Hematopoietic multipotent progenitor cell treated with erythropoietin and hydrocortisone succinate and interleukin-3 and kit ligand, for 15 days (in vitro differentiated cells): Measurements from ENCODE around the gene MUC2.

Source experiments
- DNase-seq: peaks from one replicate; pipeline ENCODE4 v3.0.0-alpha.2; 2015; ENCODE audit warnings: low spot score

Gene MUC2

GRCh38 chr11:1072116-1072820 is 2.4 kb upstream of the MUC2 start:
- DNase-seq = no peak

- no peak for DNase-seq
Measured at GRCh38 chr11:1072821-1073231, 1.8 kb upstream of the MUC2 start.

- no peak for DNase-seq
Measured at GRCh38 chr11:1073261-1073724, 1.4 kb upstream of the MUC2 start.

GRCh38 chr11:1073851-1074243 is 827 bp upstream of the MUC2 start:
- no peak for DNase-seq

- DNase-seq = no peak
Measured at GRCh38 chr11:1075341-1075911, 752 bp downstream of the MUC2 start.

- no peak for DNase-seq
Measured at GRCh38 chr11:1076061-1076665, 1.5 kb downstream of the MUC2 start.

- DNase-seq = no peak
Measured at GRCh38 chr11:1077033-1077416, 2.4 kb downstream of the MUC2 start.

- DNase-seq = no peak
Measured at GRCh38 chr11:1077417-1078119, 2.9 kb downstream of the MUC2 start.

- DNase-seq = no peak
Measured at GRCh38 chr11:1078191-1078601, 3.5 kb downstream of the MUC2 start.

- no peak for DNase-seq
Measured at GRCh38 chr11:1081601-1082311, 7.1 kb downstream of the MUC2 start.

- no peak for DNase-seq
Measured at GRCh38 chr11:1082346-1082727, 7.7 kb downstream of the MUC2 start.

- no peak for DNase-seq
Measured at GRCh38 chr11:1082728-1083620, 8.3 kb downstream of the MUC2 start.

- no peak for DNase-seq
Measured at GRCh38 chr11:1083621-1084551, 9.2 kb downstream of the MUC2 start.

GRCh38 chr11:1084561-1085439 is 10.1 kb downstream of the MUC2 start:
- no peak for DNase-seq

GRCh38 chr11:1085440-1086170 is 10.9 kb downstream of the MUC2 start:
- no peak for DNase-seq

GRCh38 chr11:1086171-1087102 is 11.8 kb downstream of the MUC2 start:
- DNase-seq = no peak

GRCh38 chr11:1087279-1087960 is 12.7 kb downstream of the MUC2 start:
- DNase-seq = no peak
